Esophagus squamous epithelium (tissue), 4 donors: ENCODE data around the gene MGAT5.

Experiments used
- CTCF ChIP-seq, 6 experiments: fragments of 450-650 bp in 4 of 6; fragments of 200-600 bp in 2 of 6; sonication (generic) in 2 of 6; IDR thresholded peaks; one replicate each; pipeline ENCODE4 v1.5.1; 2016 to 2019; ENCODE audit warnings: antibody characterized with exemption in 6 of 6, mild to moderate bottlenecking in 4 of 6, moderate library complexity in 4 of 6
- POLR2A ChIP-seq, 4 donors: fragments of 450-650 bp; IDR thresholded peaks; one replicate each; pipeline ENCODE4 v1.6.1; 2017; ENCODE audit warnings: antibody characterized with exemption in 4 of 4, mild to moderate bottlenecking in 4 of 4, moderate library complexity in 3 of 4

DNA sequence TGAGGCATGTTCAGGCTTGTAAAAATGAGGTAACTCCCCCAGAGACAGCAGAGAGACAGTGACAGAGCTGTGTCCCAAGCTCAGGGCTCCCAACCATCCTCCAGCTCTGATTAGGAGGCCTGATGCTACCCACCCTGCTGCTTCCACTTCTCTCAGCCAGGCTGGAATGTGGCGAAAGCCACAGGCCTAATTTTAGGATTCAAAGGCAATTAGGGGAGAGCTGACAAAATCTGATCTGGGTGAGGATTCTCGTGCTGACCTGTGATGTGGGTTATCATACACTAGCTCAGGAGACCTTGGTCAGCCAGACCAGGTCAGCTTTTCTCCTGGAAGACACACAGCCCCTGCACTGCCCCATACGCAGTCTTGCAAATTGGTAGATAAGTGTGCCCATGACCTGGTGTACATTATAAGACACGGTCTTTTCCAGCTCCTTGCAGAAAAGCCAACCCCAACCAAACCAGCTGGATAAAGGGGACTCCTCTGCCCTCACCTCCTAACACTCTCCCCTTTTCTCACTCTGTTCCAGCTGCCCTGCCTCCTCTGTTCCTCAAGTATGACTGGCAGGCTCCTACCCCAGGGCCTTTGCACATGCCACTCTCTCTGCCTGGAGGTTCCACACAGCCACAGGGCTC lies 225.9 kb downstream of the MGAT5 start:
- TF ChIP-seq CTCF (IDR thresholded peaks at IDR 0.05): no peak
- TF ChIP-seq POLR2A (IDR thresholded peaks at IDR 0.05): no peak
